OCI-LY1 (cell line): ENCODE measurements around the gene PDE4D.

Experiments
- CTCF ChIP-seq: fragments of 200-600 bp; sonication (generic), shearing (Covaris generic); IDR thresholded peaks from 2 replicates; pipeline ENCODE4 v1.5.1; 2017; ENCODE audit warnings: mild to moderate bottlenecking, antibody characterized with exemption, low read length, moderate library complexity, mixed read lengths
- EZH2 ChIP-seq: fragments of 200-600 bp; sonication (generic), shearing (Covaris generic); IDR thresholded peaks from 2 replicates; pipeline ENCODE4 v1.8.0; 2017; ENCODE audit warnings: borderline replicate concordance, mixed run types, mild to moderate bottlenecking, antibody characterized with exemption, low read length, moderate library complexity, mixed read lengths

DNA sequence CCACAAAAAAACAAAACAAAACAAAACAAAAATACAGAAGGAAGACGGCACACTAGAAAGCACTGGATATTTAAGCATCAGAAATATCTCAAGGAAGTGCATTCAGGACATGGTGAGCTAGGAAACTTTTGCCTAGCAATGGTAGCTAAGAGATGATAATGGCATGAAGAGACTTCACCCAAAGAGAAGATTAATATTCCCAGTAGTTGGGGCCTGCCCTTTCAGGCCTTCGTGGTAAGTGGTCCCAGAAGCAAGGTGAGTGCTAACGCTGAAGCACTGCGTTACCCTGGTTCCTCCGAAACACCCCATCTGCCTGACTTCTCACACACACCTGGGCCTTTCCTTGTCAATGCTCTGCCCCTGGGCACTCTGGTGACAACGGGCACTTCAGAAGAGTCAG is 725.5 kb downstream of the PDE4D start:
- TF ChIP-seq CTCF (no peak), EZH2 (no peak)
